Right lobe of liver (tissue), 4 donors: ENCODE results near the gene GPR176.

Source experiments
- POLR2A ChIP-seq: fragments of 450-650 bp; IDR thresholded peaks from one replicate; pipeline ENCODE4 v1.6.1; 2017; ENCODE audit warnings: antibody characterized with exemption, mild to moderate bottlenecking
- TF ChIP-seq, protein P1 (sequence below), 4 donors: fragments of 200-600 bp in 3 of 4; fragments of 450-650 bp in 1 of 4; IDR thresholded peaks; one replicate each; pipeline versions ENCODE4 v1.5.1 to v1.8.0; 2016 to 2022; ENCODE audit warnings: antibody characterized with exemption in 4 of 4, mild to moderate bottlenecking in 2 of 4
- donor health status: DM: no; HTN: no; CAD: no.
- donor health status: DM: no; HTN: no; CAD: no.
- donor health status: DM: no; HTN: yes; CAD: no.

- TF ChIP-seq, protein P1, sequence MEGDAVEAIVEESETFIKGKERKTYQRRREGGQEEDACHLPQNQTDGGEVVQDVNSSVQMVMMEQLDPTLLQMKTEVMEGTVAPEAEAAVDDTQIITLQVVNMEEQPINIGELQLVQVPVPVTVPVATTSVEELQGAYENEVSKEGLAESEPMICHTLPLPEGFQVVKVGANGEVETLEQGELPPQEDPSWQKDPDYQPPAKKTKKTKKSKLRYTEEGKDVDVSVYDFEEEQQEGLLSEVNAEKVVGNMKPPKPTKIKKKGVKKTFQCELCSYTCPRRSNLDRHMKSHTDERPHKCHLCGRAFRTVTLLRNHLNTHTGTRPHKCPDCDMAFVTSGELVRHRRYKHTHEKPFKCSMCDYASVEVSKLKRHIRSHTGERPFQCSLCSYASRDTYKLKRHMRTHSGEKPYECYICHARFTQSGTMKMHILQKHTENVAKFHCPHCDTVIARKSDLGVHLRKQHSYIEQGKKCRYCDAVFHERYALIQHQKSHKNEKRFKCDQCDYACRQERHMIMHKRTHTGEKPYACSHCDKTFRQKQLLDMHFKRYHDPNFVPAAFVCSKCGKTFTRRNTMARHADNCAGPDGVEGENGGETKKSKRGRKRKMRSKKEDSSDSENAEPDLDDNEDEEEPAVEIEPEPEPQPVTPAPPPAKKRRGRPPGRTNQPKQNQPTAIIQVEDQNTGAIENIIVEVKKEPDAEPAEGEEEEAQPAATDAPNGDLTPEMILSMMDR (IDR thresholded peaks at IDR 0.05) = no peak
- no peak for TF ChIP-seq POLR2A
These were observed 86.5 kb downstream of the GPR176 start for GRCh38 chr15:39833515-39833981.
